GM12892 (cell line): ENCODE measurements around the gene RAP1GAP2.

Experiments
- POLR2A ChIP-seq: IDR thresholded peaks from 2 replicates; pipeline ENCODE4 v1.6.1; 2011; ENCODE audit warnings: low read depth, low read length, control low read depth
- POLR2AphosphoS5 ChIP-seq: IDR thresholded peaks from 2 replicates; pipeline ENCODE4 v1.6.1; 2011; ENCODE audit warnings: low read depth, low read length, control low read depth
- TAF1 ChIP-seq: IDR thresholded peaks from 2 replicates; pipeline ENCODE4 v1.6.1; 2011; ENCODE audit warnings: low read depth, mild to moderate bottlenecking, control low read depth, low read length, borderline replicate concordance

- TF ChIP-seq POLR2A (no peak), TAF1 (no peak), POLR2AphosphoS5 (no peak)
Observed at GRCh38 chr17:2900842-2901241, 104.6 kb downstream of the RAP1GAP2 start.
